BJ (cell line): ENCODE data around the gene COPB2. TPM values are rescaled to one million over a fixed set of nuclear protein-coding genes. Genes with fewer than 3 reads are reported as not detected.

Source experiments
- CTCF ChIA-PET: fragments of 350-600 bp; formaldehyde crosslinking; extraction: SDS; loops from one replicate; lab custom pipeline; 2021; ENCODE audit warnings: antibody characterized with exemption, inconsistent platforms; lab: Yijun Ruan, JAX
- POLR2A ChIA-PET: fragments of 300-600 bp; sonication (Branson Sonifier 250); formaldehyde crosslinking; extraction: SDS; loops from one replicate; lab custom pipeline; 2021; ENCODE audit warnings: antibody characterized with exemption; lab: Charles Lee
- DNase-seq: peaks from one replicate; pipeline ENCODE4 v3.0.0-alpha.2; 2011; ENCODE audit warnings: low read depth
- H3K27me3 ChIP-seq: 2 replicates; pipeline ENCODE4 v1.6.0; 2011; ENCODE audit warnings: low read length; ENCODE audit not compliant: control insufficient read depth, insufficient read depth
- H3K36me3 ChIP-seq: 2 replicates; pipeline ENCODE4 v1.5.1; 2011; ENCODE audit warnings: low read length; ENCODE audit not compliant: control insufficient read depth, insufficient read depth
- H3K4me3 ChIP-seq: 2 replicates; pipeline ENCODE4 v1.5.1; 2011; ENCODE audit warnings: low read depth, mild to moderate bottlenecking, control low read depth, low read length
- CTCF ChIP-seq: IDR thresholded peaks from 2 replicates; pipeline ENCODE4 v1.5.1; 2011; ENCODE audit warnings: low read depth, mild to moderate bottlenecking, control low read depth, inconsistent platforms, low read length, moderate library complexity; ENCODE audit not compliant: insufficient read depth
- polyA plus RNA-seq: library from polyadenylated mRNA; depleted of rRNA; stranded (reverse); fragments of >200 nt; gene quantifications from 2 replicates; pipeline ENCODE4 v1.2.3, GENCODE V29; 2011

COPB2 gene
- polyA plus RNA-seq, 1 experiment = 112 TPM

- POLR2A ChIA-PET = no interaction called here
- DNase-seq = no peak
- CTCF ChIA-PET = interaction anchor here (0.9 to 2.9 kb wide), 2 partner anchors 45 to 214 kb away, joined by 3 to 31 read pairs; no protein-coding TSS in a partner anchor
- Histone ChIP-seq H3K27me3 (no peaks in the 10 kb centered on the region), H3K36me3 (no peaks in the 10 kb centered on the region), H3K4me3 (no peak overlapping the region)
- no peak for TF ChIP-seq CTCF
Observed at GRCh38 chr3:139326131-139326530, 63.3 kb downstream of the COPB2 start.

GRCh38 chr3:139325551-139325950 is 63.9 kb downstream of the COPB2 start:
- Histone ChIP-seq H3K27me3 (no peaks in the 10 kb centered on the region), H3K36me3 (no peaks in the 10 kb centered on the region), H3K4me3 (no peak overlapping the region)
- no peak for DNase-seq
- ChIA-PET POLR2A (no interaction called here), CTCF (interaction anchor here (2.9 kb wide), 1 partner anchor 213 kb away, joined by 31 read pairs; no protein-coding TSS in a partner anchor)
- no peak for TF ChIP-seq CTCF

GRCh38 chr3:139324456-139324855 is 65.0 kb downstream of the COPB2 start:
- no peaks in the 10 kb centered on the region for H3K36me3 ChIP-seq
- H3K27me3 ChIP-seq = no peaks in the 10 kb centered on the region
- ChIA-PET POLR2A (no interaction called here), CTCF (interaction anchor here (0.6 to 2.9 kb wide), 3 partner anchors 212 to 729 kb away, joined by 3 to 31 read pairs (median 3); no protein-coding TSS in a partner anchor)
- no peak overlapping the region for H3K4me3 ChIP-seq
- DNase-seq = no peak
- no peak for TF ChIP-seq CTCF

- POLR2A ChIA-PET = no interaction called here
- CTCF ChIA-PET = interaction anchor here (0.7 to 1.1 kb wide), 4 partner anchors 9 to 211 kb away, joined by 3 read pairs; no protein-coding TSS in a partner anchor
- Histone ChIP-seq H3K36me3 (no peaks in the 10 kb centered on the region), H3K4me3 (no peak overlapping the region), H3K27me3 (no peaks in the 10 kb centered on the region)
- no peak for DNase-seq
- TF ChIP-seq CTCF = no peak
Observed at GRCh38 chr3:139323146-139323545, 66.3 kb downstream of the COPB2 start.

- Histone ChIP-seq H3K27me3 (no peaks in the 10 kb centered on the region), H3K36me3 (no peaks in the 10 kb centered on the region), H3K4me3 (no peak overlapping the region)
- DNase-seq = no peak
- no peak for TF ChIP-seq CTCF
- POLR2A ChIA-PET = no interaction called here
- CTCF ChIA-PET = interaction anchor here (0.7 to 7.0 kb wide), 5 partner anchors 7 to 210 kb away, joined by 3 to 59 read pairs (median 3); no protein-coding TSS in a partner anchor
Observed at GRCh38 chr3:139322346-139322745, 67.1 kb downstream of the COPB2 start.
